GM19324 (cell line): Measurements from ENCODE around the gene NEK1.
A peak's percentile ranks its signal among the peaks of the same experiment; 100 is the strongest.
"Not testable (repeated sequence)": the region's sequence is repeated elsewhere in the genome, so short reads cannot be mapped to it uniquely, and the experiment has no call there.

Experiments used
- ATAC-seq: cut with Tn5 transposase; IDR thresholded peaks from one replicate; pipeline ENCODE4 v1.9.1; 2021; ENCODE audit warnings: mild to moderate bottlenecking, moderate library complexity; ENCODE audit not compliant: unreplicated experiment, low FRiP score

NEK1 gene

DNA sequence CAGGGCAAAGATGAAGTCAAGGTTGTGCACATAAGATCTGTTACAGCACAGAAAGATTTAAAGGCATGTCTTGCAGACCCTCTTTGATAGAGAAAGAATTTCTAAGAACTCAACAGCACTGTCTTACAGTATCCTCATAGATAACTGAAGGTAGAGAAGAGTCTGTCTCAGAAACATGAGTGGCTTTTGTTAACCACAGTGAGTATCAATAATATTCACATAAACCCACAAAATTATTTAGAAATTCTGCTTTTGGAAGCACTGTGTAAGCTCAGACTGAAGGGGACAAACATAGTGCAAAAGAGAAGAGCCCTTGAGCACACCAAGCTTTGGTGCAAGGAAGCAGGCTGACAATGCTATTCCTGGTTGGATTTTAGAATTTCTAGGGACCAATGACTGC is 175.6 kb downstream of the NEK1 start:
- no peak for ATAC-seq

GRCh38 chr4:169428376-169428775 is 184.0 kb downstream of the NEK1 start:
- ATAC-seq: no peak

DNA sequence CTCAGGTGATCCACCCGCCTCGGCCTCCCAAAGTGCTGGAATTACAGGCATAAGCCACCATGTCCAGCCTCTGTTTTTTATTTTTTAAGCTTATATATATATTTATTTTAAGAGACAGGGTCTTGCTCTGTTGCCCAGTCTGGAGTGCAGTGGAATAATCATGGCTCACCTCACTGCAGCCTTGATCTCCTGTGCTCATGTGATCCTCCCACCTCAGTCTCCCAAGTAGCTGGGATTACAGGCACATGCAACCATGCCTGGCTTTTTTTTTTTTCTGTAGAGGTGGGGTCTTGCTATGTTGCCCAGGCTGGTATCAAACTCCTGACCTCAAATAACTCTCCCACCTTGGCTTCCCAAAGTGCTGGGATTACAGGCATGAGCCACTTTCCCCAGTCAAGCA is 184.7 kb downstream of the NEK1 start:
- not testable (repeated sequence) for ATAC-seq

GRCh38 chr4:169420291-169420690 is 192.1 kb downstream of the NEK1 start:
- ATAC-seq: no peak

DNA sequence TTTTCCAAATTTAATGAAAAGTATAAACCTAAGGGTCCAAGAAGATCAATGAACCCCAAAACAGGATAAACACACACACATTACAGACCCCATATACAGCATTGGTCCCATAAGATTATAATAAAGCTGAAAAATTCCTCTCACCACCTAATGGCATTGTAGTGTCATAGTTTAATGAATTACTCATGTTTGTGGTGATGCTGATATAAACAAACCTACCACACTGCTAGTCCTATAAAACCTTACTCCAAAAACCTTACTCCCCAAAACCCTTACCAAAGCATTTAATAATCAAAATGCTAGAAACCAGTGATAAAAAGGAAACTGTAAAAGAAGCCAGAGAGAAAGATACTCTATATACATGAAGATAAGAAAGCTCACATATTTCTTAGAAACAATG is 193.5 kb downstream of the NEK1 start:
- no peak for ATAC-seq

GRCh38 chr4:169417629-169418282 is 194.6 kb downstream of the NEK1 start:
- no peak for ATAC-seq

- ATAC-seq: no peak
Measured at GRCh38 chr4:169416997-169417396, 195.4 kb downstream of the NEK1 start.

GRCh38 chr4:169416461-169416860 is 195.9 kb downstream of the NEK1 start:
- no peak for ATAC-seq

- ATAC-seq: no peak
Measured at GRCh38 chr4:169414913-169415312, 197.5 kb downstream of the NEK1 start.

GRCh38 chr4:169412046-169412445 is 200.3 kb downstream of the NEK1 start:
- no peak for ATAC-seq

DNA sequence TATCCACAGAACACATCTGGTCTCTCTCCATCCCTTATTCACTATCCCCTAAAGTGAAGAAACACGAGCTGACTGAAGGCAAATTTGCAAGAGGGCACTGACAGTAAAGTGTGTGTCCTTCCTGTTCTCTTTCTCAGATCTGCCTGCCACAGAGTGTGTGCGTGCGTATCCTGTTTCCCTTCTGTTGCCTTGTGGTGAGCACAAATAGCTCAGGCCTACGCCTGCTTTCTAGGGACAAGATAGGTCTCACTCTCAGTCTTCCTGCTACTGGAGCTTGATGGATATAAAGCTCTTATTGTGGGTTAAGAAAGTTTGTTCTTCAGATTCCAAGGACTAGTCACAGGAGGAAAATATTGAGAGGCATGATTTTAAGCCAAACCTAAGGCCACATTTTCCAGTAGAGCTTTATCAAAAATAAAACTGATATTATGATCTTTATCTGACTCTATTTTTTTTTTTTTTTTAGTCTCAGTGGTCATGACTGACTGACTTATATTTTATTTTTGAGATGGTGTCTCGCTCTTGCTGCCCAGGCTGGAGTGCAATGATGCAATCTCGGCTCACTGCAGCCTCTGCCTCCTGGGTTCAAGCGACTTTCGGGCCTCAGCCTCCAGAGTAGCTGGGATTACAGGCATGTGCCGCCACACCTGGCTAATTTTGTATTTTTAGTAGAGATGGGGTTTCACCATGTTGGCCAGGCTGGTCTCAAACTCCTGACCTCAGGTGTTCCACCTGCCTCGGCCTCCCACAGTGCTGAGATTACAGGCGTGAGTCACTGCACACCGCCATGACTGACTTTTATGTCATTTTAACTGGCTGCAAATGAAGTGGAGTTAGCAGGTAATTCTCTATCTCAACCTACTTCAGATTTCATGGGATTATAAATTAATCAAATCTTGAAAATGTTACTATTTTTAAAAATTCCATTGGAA is 201.3 kb downstream of the NEK1 start:
- ATAC-seq: peak; percentile 98

DNA sequence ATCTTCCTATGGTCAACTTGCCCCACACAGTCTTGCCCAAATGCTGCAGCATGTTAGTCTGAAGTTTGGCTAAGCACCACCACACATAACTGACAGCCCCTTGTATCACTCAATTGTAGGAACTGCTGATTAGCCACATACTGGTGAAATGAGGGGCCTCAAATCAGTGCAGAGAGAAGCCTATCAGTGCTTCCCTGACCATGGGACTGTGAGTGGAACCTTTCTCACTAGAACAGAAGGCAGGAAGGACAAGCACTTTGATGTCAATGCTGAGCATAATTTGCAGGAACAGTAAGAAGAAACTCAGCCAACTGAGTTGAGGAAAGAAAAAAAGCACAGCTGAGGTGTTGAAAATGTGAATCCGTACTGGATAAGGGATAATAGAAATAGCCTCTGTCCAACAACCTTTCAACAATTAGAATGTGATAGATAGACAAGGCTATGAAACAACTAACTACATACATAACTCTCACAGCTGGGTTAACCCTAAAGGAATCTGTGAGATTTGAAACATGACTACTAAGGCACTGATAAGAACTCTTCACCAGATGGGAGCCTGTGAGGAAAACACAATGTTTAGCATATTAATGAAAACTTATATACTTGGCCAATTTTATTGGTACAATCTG is 205.1 kb downstream of the NEK1 start:
- ATAC-seq: no peak

DNA sequence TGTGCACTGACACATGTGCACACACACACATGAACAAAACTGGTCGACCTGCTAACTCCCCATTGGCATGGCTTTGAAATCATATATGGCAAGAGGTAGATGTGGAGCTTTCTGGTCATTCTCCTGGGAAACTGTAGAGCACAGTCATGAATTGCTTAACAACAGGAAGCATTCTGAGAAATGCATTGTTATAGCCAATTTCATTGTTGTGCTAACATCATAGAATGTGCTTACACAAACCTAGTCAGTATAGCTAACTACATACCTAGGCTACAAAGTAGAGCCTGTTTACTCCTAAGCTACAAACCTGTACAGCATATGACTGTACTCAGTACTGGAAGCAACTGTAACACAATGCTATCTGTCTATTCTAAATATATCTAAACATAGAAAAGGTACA is 207.4 kb downstream of the NEK1 start:
- ATAC-seq: no peak

DNA sequence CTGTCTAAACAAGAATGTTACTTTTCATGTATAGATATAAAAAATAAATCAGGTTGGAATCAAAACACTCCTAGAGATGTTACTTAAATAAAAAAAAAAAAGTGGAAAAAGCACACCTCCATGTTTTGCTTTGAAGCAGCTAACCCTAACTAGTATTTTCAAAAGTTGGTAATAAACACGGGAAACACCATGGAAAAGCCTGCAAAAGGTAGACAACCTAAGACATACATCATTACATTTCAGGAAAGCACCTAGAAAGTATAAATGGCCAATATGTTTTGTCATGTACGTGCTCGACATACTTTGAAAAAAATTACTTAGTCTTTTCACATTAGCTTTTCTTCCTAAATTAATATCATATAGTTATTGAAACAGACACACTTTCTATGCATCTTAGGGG is 211.6 kb downstream of the NEK1 start:
- ATAC-seq: no peak

GRCh38 chr4:169399976-169400767 is 212.2 kb downstream of the NEK1 start:
- no peak for ATAC-seq

DNA sequence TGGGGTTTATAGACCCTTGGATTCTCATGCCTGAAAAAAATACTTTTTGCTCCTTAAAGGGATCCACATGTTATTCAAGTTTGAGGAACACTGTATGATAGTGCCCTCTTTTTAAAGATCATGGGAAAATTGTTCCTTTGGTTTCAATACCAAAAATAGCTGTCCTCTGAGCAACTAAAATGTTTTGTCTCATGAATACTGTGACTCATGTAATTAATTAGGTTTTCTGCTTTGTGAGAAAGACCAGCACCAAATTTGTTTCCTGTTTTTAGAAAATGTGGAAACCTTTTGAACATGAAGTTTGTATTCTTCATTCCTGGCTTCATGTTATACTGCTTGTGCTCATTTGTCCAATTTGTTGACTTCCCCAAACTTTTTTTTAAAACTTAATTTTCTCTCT is 214.1 kb downstream of the NEK1 start:
- ATAC-seq: no peak

DNA sequence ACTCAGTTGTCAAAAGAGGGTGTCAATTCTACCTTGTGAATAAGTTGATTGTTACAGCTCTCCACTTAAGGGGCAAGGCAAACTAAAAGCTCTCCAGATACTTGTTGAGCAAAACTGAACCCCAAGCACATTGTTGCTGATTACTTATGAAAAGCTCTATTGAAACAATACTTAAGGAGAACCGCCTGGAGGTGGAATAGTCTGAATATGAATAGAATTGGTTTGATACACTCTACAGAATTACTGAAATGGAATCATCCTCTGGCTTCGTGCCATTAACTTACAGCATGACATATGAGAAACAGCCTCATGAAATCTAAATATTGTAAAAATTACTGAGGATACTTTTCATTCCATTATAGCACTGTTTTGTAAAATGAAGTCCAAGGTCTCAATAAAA is 214.6 kb downstream of the NEK1 start:
- no peak for ATAC-seq

DNA sequence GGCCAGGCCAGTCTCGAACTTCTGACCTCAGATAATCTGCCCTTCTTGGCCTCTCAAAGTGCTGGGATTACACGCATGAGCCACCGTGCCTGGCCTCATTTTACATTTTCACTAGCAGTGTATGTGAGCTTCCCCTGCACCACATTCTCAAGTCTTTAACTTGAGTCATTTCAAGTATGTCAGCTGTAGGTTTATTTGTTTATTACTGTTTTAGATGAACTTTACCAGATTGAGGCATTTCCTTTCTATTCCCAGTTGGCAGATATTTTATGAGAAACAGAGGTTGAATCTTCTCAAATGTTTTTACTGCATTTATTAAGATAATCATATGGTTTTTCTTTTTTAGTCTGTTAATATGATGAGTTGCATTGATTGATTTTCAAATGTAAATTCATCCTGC is 227.0 kb downstream of the NEK1 start:
- ATAC-seq: no peak

GRCh38 chr4:169384779-169385178 is 227.6 kb downstream of the NEK1 start:
- no peak for ATAC-seq

DNA sequence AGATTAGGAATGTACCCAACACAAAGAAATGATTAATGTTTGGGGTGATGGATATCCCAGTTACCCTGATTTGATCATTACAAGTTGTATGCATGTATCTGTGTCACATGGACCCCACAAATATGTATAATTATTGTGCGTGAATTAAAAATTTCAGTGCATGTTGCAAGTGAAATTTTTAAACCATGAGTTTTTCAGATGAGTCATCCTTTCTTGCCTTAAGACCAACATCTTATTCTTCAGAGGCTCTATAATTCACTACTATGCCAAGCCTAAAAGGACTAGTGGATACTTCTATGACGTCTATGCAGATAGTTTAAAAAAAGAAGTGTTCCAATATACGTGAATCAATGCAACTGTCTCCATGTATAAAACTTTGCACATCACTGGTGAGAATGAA is 228.7 kb downstream of the NEK1 start:
- ATAC-seq: no peak

DNA sequence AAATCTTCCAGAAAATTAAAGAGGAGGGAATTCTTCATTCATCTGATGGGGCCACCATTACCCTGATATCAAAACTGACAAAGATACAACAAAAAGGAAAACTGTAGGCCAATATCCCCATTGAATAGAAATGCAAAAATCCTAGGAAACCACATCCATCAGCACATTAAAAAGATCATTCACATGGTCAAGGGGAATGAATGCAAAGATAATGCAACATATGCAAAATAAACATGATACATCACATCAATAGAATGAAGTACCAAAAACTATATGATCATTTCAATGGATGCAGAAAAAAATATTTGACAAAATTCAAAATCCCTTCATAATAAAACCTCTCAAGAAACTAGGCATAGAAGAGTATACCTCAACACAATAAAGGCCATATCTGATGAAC is 232.7 kb downstream of the NEK1 start:
- ATAC-seq: no peak
